ENCODE measurements around the gene RBBP8NL.

The RBBP8NL gene

DNA sequence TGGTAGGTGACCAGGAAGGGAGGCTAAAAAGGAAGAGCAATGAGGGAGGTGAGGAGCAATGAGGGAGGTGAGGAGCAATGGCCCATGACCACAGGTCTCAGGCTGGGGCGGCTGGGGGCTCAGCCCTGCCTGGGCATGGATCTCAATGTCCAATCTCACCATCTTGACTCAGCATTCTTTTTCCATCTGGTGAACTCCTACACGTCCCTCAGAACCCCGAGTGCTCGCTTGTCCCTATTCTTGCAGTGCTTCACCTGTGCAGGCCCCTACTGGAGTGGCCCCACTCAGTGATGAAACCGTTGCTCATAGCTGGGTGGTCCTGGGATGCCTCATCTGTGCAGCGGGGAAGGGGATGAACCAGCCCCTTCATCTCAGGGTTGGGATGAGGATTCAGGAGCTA, 16.9 kb upstream of the RBBP8NL start:
- TF ChIP-seq GATA1 (IDR thresholded peaks at IDR 0.05; ENCODE audit: low read depth, low read length) (no peak), POLR2A (IDR thresholded peaks at IDR 0.05; ENCODE audit: low read length) (no peak)

GRCh38 chr20:62441987-62442539, 14.7 kb upstream of the RBBP8NL start:
- no peak for DNase-seq
- TF ChIP-seq GATA1 (IDR thresholded peaks at IDR 0.05; ENCODE audit: low read depth, low read length): no peak
- no peak for TF ChIP-seq POLR2A (IDR thresholded peaks at IDR 0.05; ENCODE audit: low read length)

More for the DNA sequence above, 16.9 kb upstream of the RBBP8NL start:
- no peak for DNase-seq

GRCh38 chr20:62439218-62439617, 11.9 kb upstream of the RBBP8NL start:
- TF ChIP-seq POLR2A (IDR thresholded peaks at IDR 0.05; ENCODE audit: low read length) (no peak), GATA1 (IDR thresholded peaks at IDR 0.05; ENCODE audit: low read depth, low read length) (no peak)
- DNase-seq: no peak

- TF ChIP-seq POLR2A (IDR thresholded peaks at IDR 0.05; ENCODE audit: low read length): no peak
These were observed 10.6 kb upstream of the RBBP8NL start for GRCh38 chr20:62437927-62438326.

GRCh38 chr20:62437496-62437895, 10.2 kb upstream of the RBBP8NL start:
- TF ChIP-seq GATA1 (IDR thresholded peaks at IDR 0.05; ENCODE audit: low read depth, low read length) (no peak), POLR2A (IDR thresholded peaks at IDR 0.05; ENCODE audit: low read length) (no peak)
- DNase-seq: no peak

More at GRCh38 chr20:62437927-62438326, 10.6 kb upstream of the RBBP8NL start:
- DNase-seq: no peak

GRCh38 chr20:62436692-62437091, 9.4 kb upstream of the RBBP8NL start:
- no peak for TF ChIP-seq GATA1 (IDR thresholded peaks at IDR 0.05; ENCODE audit: low read depth, low read length)
- no peak for TF ChIP-seq POLR2A (IDR thresholded peaks at IDR 0.05; ENCODE audit: low read length)
- DNase-seq: no peak

- TF ChIP-seq GATA1 (IDR thresholded peaks at IDR 0.05; ENCODE audit: low read depth, low read length) (no peak), POLR2A (IDR thresholded peaks at IDR 0.05; ENCODE audit: low read length) (no peak)
- DNase-seq: no peak
These were observed 6.5 kb upstream of the RBBP8NL start for GRCh38 chr20:62433658-62434497.

DNA sequence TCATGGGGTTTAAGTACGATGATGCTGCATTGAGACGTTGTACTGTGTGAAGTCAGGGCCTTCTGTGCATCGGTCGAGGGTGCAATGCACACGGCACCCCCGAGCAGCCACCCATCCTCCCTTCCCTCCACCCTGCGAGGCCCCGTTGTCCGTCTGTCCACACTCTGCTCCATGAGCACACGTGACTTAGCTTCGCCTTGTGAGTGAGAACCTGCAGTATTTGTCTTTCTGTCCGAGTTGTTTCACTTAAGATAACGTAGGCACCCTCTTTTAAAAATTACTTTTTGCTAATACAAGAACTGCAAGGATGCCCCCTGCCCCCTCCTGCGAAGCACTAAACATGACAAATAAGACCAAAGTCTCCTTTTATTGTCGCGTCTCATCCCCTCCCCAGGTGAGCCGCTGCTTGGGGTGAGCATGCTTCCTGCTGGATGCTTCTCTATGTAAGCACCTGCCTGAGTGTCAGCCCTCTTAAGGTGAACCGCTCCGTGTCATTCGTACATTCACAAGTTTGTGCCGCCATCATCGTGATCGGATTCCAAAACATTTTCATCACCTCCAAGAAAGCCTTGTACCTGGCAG, 3.6 kb upstream of the RBBP8NL start:
- TF ChIP-seq POLR2A (IDR thresholded peaks at IDR 0.05; ENCODE audit: low read length) (no peak), GATA1 (IDR thresholded peaks at IDR 0.05; ENCODE audit: low read depth, low read length) (no peak)
- no peak for DNase-seq

DNA sequence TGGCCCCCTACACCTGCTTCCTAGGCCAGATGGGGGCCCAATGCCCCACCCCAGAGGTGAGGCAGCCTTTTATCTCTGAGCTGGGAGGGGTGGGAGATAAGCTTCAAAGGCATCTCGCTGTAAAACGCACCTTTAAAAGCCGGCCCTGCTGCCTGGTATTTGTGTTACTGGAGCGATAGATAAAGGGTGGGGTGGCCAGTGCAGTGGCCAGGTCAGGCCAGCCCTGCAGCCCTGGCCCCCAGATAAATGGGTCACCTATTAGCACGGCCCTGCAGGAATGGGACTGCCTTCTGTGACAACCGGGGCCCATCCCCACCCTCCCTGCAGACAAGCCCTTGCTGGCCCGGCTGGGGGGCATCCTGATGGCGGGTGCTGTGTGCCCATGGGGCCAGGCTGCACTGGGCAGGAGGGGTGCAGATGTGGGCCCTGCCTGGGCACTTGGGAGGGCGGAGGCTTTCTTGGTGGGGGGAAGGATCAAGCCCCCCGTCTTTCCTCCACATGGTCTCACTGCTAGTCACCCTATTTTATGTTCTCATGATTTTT, 3.0 kb upstream of the RBBP8NL start:
- no peak for TF ChIP-seq POLR2A (IDR thresholded peaks at IDR 0.05; ENCODE audit: low read length)
- TF ChIP-seq GATA1 (IDR thresholded peaks at IDR 0.05; ENCODE audit: low read depth, low read length): no peak
- DNase-seq: no peak

DNA sequence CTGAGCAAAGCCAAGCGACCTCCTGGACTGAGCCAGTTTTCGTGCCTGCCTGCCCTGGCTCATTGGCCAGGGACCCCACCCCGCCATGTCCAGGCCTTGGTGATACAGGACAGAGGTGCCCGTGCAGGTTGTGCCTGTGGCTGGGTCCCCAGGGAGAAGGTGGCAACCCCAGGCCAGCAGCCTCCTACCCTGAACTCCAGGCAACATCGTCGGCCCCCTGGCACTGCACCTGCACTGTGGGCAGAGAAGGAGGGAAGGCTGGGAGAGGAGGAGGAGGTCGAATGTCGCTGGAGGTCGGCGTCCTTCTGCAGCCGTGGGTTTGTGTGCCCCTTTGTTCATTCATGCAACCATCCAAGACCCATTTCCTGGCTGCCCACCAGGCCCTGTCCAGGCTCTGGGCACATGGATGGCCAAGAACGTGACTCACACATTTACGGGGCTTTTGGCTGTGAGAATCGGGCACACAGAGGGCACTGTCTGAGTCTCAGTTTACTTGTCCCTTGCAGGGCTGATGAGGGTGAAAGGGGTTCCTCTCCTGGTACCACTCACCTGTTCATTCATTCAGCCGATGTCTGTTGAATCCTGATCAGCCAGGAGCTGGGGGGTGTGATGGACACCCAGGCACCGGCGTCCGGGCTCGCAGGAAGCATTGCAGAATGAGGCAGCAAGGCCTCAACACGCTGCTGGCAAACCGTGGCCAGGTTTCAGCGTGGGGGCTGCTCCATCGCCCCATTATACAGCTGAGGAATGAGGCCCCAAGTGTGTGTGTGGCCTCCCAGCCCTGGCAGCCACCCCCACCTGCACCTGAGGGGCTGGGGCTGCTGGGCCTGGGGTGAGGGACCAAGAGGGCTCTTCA, 2.3 kb upstream of the RBBP8NL start:
- TF ChIP-seq GATA1 (IDR thresholded peaks at IDR 0.05; ENCODE audit: low read depth, low read length) (no peak), POLR2A (IDR thresholded peaks at IDR 0.05; ENCODE audit: low read length) (no peak)
- no peak for DNase-seq

- no peak for DNase-seq
- TF ChIP-seq GATA1 (IDR thresholded peaks at IDR 0.05; ENCODE audit: low read depth, low read length) (no peak), POLR2A (IDR thresholded peaks at IDR 0.05; ENCODE audit: low read length) (no peak)
These were observed 1.3 kb upstream of the RBBP8NL start for GRCh38 chr20:62428396-62429295.

- DNase-seq: no peak
- TF ChIP-seq POLR2A (IDR thresholded peaks at IDR 0.05; ENCODE audit: low read length) (no peak), GATA1 (IDR thresholded peaks at IDR 0.05; ENCODE audit: low read depth, low read length) (no peak)
These were observed 648 bp upstream of the RBBP8NL start for GRCh38 chr20:62428002-62428372.

DNA sequence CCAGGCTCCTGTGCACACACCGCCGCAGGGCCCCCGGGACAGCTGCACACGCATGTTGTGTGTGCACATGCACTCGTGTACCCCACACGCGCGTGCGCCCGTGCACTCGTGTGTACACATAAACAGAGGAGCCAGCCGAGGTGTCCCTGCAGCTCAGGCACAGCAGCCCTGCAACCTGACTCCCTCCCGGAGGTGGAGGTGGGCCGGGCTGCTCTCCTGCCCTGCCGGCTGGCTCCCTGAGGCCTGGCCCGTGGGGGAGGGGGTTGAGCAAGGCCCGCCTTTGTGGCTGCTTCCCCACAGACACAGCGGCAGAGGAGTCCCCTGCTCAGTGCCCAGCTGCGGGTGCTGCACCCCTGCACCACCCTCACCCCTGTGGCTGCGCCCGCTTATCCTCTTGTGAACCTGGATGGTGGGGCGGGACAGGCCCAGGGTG, 624 bp downstream of the RBBP8NL start:
- TF ChIP-seq GATA1 (IDR thresholded peaks at IDR 0.05; ENCODE audit: low read depth, low read length) (no peak), POLR2A (IDR thresholded peaks at IDR 0.05; ENCODE audit: low read length) (no peak)
- no peak for DNase-seq

DNA sequence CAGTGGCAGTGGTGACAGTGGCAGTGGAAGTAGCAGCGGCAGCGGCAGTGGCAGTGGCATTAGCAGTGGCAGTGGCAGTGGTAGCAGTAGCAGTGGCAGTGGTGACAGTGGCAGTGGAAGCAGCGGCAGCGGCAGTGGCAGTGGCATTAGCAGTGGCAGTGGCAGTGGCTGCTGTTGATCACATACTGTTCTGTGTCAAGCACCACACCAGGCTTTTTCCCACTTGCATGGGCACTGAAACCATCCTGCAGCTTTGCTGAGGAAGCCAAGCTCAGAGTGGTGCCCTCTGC, 1.3 kb downstream of the RBBP8NL start:
- DNase-seq: peak in 1 of 2 experiments; percentile 20
